ENCODE results near the gene NPLOC4.

GRCh38 chr17:81556863-81557262 is 80.0 kb downstream of the NPLOC4 start:
- TF ChIP-seq CTCF (IDR thresholded peaks at IDR 0.05; ENCODE audit: insufficient read depth, low read length) (no peak), REST (IDR thresholded peaks at IDR 0.05; ENCODE audit: insufficient replicate concordance, low read depth) (no peak)

All from HL-60 (cell line).